ENCODE results near the gene GPR179. TPM values are rescaled to one million over a fixed set of nuclear protein-coding genes. Genes with fewer than 3 reads are reported as not detected.

GPR179 gene
- total RNA-seq, 2 experiments from 2014 or later: 0.06 to 0.30 TPM

GRCh38 chr17:38351412-38352222, 7.9 kb upstream of the GPR179 start, which contains the start of gene SOCS7:
SOCS7 (plus strand) TSS chr17:38351844; CDS start chr17:38352053, 209 bp downstream.
- ChIA-PET POLR2A (interaction anchor here (0.6 kb wide), 1 partner anchor 203 kb away, joined by 3 read pairs; no protein-coding TSS in a partner anchor), CTCF (interaction anchor here (0.6 to 3.4 kb wide), 5 partner anchors 12 to 196 kb away, joined by 3 to 17 read pairs (median 4); no protein-coding TSS in a partner anchor)

GRCh38 chr17:38350035-38350434, 6.3 kb upstream of the GPR179 start:
- CTCF ChIA-PET: interaction anchor here (0.6 to 3.2 kb wide), 9 partner anchors 9 to 819 kb away, joined by 3 to 51 read pairs (median 4); no protein-coding TSS in a partner anchor

GRCh38 chr17:38349097-38349730, 5.5 kb upstream of the GPR179 start:
- ChIA-PET CTCF (interaction anchor here (0.6 to 3.2 kb wide), 16 partner anchors 10 to 820 kb away, joined by 3 to 51 read pairs (median 4); no protein-coding TSS in a partner anchor), POLR2A (interaction anchor here (0.5 kb wide), 1 partner anchor 64 kb away, joined by 4 read pairs; no protein-coding TSS in a partner anchor)

More at GRCh38 chr17:38350035-38350434, 6.3 kb upstream of the GPR179 start:
- POLR2A ChIA-PET: no interaction called here

DNA sequence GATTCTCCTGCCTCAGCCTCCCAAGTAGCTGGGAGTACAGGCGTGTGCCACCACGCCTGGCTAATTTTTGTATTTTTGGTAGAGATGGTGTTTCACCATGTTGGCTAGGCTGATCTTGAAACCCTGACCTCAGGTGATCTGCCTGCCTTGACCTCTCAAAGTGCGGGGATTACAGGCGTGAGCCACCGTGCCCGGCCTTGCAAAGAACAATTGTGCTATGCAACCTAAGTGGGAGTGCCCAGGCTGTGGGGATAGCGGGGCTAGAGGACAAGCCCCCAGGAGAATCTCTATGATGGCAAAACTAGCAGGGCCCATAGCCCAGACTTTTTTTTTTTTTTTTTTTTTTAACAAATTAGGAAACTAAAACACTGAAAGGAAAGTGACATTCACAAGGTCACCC, 2.0 kb upstream of the GPR179 start:
- CTCF ChIA-PET: interaction anchor here (1.0 kb wide), 1 partner anchor 24 kb away, joined by 3 read pairs; no protein-coding TSS in a partner anchor

GRCh38 chr17:38344420-38344745, 627 bp upstream of the GPR179 start:
- ChIA-PET CTCF (interaction anchor here (1.1 kb wide), 1 partner anchor 70 kb away, joined by 4 read pairs; no protein-coding TSS in a partner anchor), POLR2A (no interaction called here)

More for the DNA sequence above, 2.0 kb upstream of the GPR179 start:
- POLR2A ChIA-PET: no interaction called here

DNA sequence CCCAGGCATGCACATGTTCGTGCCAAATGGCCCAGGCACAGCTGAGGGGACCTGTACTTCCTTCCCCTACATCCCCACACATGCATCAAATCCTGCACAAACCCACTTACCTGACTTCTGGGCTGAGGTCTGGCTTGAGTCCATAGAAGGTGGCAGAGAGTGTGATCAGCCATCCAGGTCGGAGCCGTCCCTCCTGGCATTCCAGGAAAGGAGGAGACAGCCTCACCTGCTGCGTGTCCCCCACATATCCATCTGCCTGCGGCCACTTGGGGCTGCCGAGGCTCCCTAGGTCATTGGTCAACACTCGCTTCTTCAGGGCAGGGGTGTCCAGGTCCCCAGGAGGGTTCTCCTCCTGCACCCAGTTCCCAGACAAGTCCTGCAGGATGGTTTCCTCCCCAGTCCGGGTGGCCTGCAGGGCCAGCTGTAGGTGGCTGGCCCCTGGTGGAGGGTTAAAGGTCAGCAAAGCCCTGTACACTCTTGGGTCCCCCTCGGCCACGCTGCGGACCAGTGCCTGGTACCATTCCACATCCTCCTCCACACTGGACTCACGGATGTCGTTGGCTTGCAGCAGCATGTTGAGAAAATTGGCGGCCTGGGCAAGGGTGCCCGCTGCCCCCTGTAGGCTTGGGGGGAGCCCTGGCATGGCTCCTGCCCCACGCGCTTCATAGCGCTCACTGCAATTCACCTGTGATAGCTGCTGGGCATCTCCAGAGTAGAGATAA, 709 bp downstream of the GPR179 start:
- ChIA-PET POLR2A (no interaction called here), CTCF (no interaction called here)

DNA sequence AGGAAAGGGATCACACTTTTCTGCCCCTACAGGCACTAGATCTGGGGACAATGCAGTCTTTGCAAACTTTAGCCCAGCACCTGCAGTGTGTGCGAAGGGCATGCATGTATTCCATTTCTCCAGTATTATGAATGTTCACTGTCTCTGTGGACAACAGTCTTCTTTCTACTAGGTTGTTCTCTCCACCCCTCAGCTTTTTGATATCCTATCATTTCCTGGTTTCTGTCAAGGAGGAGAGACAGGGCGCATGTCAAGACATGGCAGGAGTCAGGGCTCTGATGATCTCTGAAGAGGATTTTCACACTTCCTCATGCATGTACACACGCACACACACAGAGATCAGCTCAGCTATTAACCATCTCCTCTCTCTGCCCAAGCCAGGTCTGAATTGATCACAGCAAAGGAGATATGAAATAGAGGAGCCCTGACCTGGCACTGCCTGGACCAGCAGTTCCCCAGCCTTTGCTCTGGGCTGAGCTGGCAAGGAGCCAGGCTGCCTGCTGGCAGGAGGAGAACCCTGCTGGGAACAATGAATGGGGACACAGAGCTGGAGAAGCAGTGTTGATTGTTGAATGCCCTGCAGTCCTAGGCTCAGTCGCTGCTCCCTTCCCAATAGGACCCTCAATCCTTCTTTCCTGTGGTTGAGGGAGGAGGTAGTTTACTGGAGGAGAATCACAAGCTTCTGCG, 2.6 kb downstream of the GPR179 start:
- ChIA-PET POLR2A (no interaction called here), CTCF (interaction anchor here (0.6 kb wide), 1 partner anchor 41 kb away, joined by 4 read pairs; no protein-coding TSS in a partner anchor)

DNA sequence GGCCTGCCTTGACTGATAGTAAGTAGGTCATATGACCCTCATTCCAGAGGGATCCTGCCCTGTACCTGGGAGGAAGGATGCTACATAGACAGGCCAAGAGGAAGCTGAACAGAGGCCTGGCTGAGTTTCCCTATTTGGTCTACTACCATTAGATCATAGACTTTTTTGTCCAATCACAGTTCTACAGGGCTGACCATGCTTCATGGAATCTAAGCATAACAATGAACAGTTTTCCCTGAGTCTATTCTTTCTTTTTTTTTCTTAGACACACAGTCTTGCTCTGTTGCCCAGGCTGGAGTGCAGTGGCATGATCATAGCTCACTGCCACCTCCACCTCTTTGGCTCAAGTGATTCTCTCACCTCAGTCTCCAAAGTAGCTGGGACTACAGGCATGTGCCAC, 3.9 kb downstream of the GPR179 start:
- ChIA-PET POLR2A (no interaction called here), CTCF (interaction anchor here (1.2 kb wide), 1 partner anchor 10 kb away, joined by 3 read pairs; no protein-coding TSS in a partner anchor)

DNA sequence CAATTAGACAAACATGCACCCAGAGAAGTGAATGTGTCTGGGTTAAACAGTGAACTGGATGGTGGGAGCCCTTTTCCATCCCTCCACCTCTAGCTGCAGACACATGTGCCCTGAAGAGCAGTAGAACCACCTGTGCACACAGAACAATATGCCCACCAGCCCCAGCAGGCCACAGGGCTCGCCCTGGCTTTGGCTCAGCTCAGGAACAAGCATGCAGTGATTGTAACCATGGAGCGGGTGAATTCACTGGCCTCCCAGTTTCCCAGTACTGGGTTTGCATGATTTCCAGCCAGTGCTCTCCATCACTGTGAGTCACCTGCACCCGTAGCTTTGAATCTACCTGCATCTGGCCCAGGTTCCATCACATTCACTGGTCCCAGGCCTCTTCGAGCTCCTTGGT, 5.2 kb downstream of the GPR179 start:
- POLR2A ChIA-PET: no interaction called here
- CTCF ChIA-PET: no interaction called here

- POLR2A ChIA-PET: no interaction called here
These were observed 5.7 kb downstream of the GPR179 start for GRCh38 chr17:38338053-38338452.

GRCh38 chr17:38336838-38337237, 6.9 kb downstream of the GPR179 start:
- ChIA-PET CTCF (no interaction called here), POLR2A (no interaction called here)

More at GRCh38 chr17:38338053-38338452, 5.7 kb downstream of the GPR179 start:
- CTCF ChIA-PET: no interaction called here

DNA sequence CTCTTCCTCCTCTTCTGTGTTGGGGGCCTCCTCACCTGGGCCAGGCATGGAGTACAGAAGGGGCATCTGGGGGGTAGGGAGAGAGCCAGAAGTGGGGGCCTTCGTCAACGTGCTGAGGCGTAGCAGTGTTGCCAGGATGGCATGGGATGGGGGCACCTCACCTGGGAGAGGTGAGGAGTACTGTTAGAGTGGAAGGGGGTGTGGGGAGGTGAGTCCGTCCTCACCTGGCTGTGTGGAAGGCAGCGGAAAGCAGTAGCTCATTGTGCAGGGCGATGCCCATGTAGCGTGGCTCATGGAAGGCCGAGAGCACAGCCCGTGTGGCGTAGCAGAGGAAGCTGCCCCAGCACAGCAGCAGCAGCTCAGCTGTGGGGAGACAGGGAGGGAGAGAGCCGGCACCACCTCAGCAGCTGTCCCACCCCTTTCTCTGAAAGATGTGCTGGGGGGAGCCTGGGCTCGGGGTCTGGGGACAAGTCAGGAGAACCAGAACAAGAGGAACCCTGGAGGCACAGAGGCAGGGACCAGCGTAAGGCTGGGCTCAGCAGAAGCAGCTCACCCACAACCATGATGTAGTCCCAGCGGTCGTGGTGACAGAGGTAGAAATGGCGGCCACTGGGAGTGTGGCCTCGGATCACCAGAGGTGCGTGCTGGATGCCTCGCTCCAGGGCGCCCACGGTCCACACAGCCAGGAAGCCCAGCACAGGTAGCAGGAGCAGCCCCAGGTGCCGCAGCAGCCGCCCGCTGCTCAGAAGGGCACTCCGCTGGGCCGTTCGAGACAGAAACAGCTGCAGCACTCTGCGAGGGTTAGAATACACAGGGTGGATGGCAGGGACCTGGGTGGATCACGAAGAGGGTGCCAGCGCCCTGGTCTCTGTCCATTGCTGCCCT, 9.0 kb downstream of the GPR179 start:
- ChIA-PET POLR2A (no interaction called here), CTCF (interaction anchor here (1.2 to 1.3 kb wide), 2 partner anchors 14 to 80 kb away, joined by 4 to 5 read pairs; no protein-coding TSS in a partner anchor)

DNA sequence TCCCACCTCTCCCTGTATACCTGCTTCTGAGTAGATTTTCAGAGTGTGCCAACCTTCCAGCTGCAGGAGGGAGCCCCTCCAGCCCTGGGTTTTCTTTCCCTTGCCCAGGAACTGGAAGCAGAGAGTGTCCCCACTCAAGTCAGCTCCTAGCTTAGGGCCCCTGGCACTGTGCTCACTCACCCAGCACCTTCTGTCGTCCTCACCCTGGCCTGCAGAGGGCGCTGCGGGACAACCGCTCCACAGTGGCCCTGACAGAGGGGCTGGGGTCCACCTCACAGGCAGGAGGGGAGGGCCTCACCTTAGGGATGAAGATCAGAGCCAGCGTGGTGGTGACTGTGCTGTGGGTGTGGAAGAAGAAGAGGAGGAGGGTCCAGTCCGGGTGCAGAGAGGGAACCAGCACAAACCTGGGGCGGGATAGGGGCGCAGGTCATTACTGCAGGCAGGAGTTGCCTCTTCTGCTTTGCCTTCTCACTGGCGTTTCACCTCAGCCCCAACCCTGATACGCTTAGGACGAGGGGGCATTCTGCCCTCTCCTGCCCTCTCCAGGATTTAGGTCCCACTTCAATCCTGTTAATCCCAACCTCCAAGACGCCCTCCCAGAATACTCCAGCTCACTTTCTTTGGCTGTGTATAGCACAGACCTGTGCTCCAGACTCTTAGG, 10.0 kb downstream of the GPR179 start:
- POLR2A ChIA-PET: no interaction called here
- CTCF ChIA-PET: interaction anchor here (0.7 to 1.5 kb wide), 5 partner anchors 14 to 81 kb away, joined by 3 to 7 read pairs (median 5); no protein-coding TSS in a partner anchor

GRCh38 chr17:38332735-38333134, 11.0 kb downstream of the GPR179 start:
- ChIA-PET CTCF (interaction anchor here (1.5 kb wide), 2 partner anchors 11 to 79 kb away, joined by 3 read pairs; no protein-coding TSS in a partner anchor), POLR2A (no interaction called here)

- ChIA-PET POLR2A (no interaction called here), CTCF (interaction anchor here (0.6 to 1.1 kb wide), 2 partner anchors 9 to 583 kb away, joined by 3 read pairs; no protein-coding TSS in a partner anchor)
These were observed 12.8 kb downstream of the GPR179 start for GRCh38 chr17:38330941-38331411.

GRCh38 chr17:38329808-38330730, 13.7 kb downstream of the GPR179 start:
- ChIA-PET CTCF (interaction anchor here (0.6 to 1.4 kb wide), 3 partner anchors 8 to 584 kb away, joined by 3 read pairs; no protein-coding TSS in a partner anchor), POLR2A (no interaction called here)

Data from activated CD8-positive, alpha-beta memory T cell treated with anti-CD3 and anti-CD28 coated beads for 36 hours (primary cell).